ENCODE results near the gene ASCC1. TPM values are rescaled to one million over a fixed set of nuclear protein-coding genes. Genes with fewer than 3 reads are reported as not detected.
"Not testable (repeated sequence)": the region's sequence is repeated elsewhere in the genome, so short reads cannot be mapped to it uniquely, and the experiment has no call there.

The ASCC1 gene
- total and polyA plus RNA-seq, 2 experiments from 2014 or later, result 31.8 to 38.7 TPM

DNA sequence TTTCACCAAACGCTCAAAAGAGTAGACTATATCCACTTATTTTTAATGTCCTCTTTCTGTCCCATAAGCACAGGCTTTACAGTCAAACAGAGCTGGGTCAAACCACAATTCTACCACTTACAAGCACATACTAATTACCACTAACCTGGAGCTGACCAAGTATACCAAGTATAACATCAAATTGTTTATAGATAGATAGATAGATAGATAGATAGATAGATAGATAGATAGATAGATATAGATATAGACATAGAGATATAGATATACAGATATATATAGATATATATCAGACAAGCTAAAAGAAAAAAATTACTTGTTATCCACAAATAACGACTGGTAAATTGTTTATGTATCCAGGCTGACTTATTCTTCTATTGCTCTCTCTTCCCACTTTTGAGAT, 75.2 kb downstream of the ASCC1 start:
- Histone ChIP-seq H3K9me3 (ENCODE audit: low read depth) (no peaks in the 10 kb centered on the region), H3K79me2 (no peaks in the 10 kb centered on the region), H3K9me2 (replicated peaks; ENCODE audit: insufficient read depth) (no peaks in the 10 kb centered on the region), H3K27ac (no peak overlapping the region), H2AFZ (no peak overlapping the region), H4K20me1 (ENCODE audit: insufficient read depth, poor library complexity, severe bottlenecking) (no peaks in the 10 kb centered on the region), H3K27me3 (no peaks in the 10 kb centered on the region), H3K4me1 (ENCODE audit: insufficient read depth) (no peaks in the 10 kb centered on the region), H3K36me3 (replicated peaks; ENCODE audit: insufficient read depth, low read depth) (no peaks in the 10 kb centered on the region), H3K4me2 (no peak overlapping the region), H3K4me3 (no peak overlapping the region)
- WGBS (ENCODE audit: low lambda C conversion rate, missing lambda C conversion rate), result 97% methylated on average over 2 of the region's 2 CpGs
- no peak for DNase-seq (ENCODE audit: low spot score)
- TF ChIP-seq, protein P1, sequence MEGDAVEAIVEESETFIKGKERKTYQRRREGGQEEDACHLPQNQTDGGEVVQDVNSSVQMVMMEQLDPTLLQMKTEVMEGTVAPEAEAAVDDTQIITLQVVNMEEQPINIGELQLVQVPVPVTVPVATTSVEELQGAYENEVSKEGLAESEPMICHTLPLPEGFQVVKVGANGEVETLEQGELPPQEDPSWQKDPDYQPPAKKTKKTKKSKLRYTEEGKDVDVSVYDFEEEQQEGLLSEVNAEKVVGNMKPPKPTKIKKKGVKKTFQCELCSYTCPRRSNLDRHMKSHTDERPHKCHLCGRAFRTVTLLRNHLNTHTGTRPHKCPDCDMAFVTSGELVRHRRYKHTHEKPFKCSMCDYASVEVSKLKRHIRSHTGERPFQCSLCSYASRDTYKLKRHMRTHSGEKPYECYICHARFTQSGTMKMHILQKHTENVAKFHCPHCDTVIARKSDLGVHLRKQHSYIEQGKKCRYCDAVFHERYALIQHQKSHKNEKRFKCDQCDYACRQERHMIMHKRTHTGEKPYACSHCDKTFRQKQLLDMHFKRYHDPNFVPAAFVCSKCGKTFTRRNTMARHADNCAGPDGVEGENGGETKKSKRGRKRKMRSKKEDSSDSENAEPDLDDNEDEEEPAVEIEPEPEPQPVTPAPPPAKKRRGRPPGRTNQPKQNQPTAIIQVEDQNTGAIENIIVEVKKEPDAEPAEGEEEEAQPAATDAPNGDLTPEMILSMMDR (IDR thresholded peaks at IDR 0.05; ENCODE audit: poor library complexity), result no peak
- no peak for TF ChIP-seq EZH2 (IDR thresholded peaks at IDR 0.05; ENCODE audit: borderline replicate concordance)
- TF ChIP-seq EZH2phosphoT487 (IDR thresholded peaks at IDR 0.05; ENCODE audit: low read depth, severe bottlenecking, unreplicated experiment), result no peak

DNA sequence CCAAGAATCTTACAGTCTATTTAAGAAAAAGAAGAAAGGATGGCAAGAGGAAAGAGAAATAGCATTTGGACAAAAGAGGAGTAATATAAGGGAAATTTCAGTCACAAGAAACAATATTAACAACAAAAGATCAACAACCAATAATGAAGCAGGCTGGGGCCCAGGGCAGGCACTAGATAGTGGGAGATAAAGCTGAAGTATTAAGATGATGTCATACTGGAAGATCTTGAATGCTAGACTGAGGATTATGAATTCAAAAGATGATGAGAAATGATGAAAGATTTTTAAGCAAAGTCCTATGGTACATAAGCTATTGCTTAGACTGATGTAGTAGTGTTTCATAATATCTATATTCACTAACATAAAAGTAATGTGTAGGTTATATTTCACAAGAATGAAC, 75.9 kb downstream of the ASCC1 start:
- Histone ChIP-seq H3K4me2 (no peak overlapping the region), H3K27ac (no peak overlapping the region), H3K27me3 (no peaks in the 10 kb centered on the region), H3K4me3 (no peak overlapping the region), H3K4me1 (ENCODE audit: insufficient read depth) (no peaks in the 10 kb centered on the region), H3K9me2 (replicated peaks; ENCODE audit: insufficient read depth) (no peaks in the 10 kb centered on the region), H2AFZ (no peak overlapping the region), H4K20me1 (ENCODE audit: insufficient read depth, poor library complexity, severe bottlenecking) (no peaks in the 10 kb centered on the region), H3K9me3 (ENCODE audit: low read depth) (no peaks in the 10 kb centered on the region), H3K36me3 (replicated peaks; ENCODE audit: insufficient read depth, low read depth) (no peaks in the 10 kb centered on the region), H3K79me2 (no peaks in the 10 kb centered on the region)
- no peak for DNase-seq (ENCODE audit: low spot score)
- TF ChIP-seq, protein P1 (IDR thresholded peaks at IDR 0.05; ENCODE audit: poor library complexity), result no peak
- TF ChIP-seq EZH2 (IDR thresholded peaks at IDR 0.05; ENCODE audit: borderline replicate concordance), result no peak
- no peak for TF ChIP-seq EZH2phosphoT487 (IDR thresholded peaks at IDR 0.05; ENCODE audit: low read depth, severe bottlenecking, unreplicated experiment)

- 95% methylated on average over 7 of the region's 7 CpGs for WGBS (ENCODE audit: low lambda C conversion rate, missing lambda C conversion rate)
- Histone ChIP-seq H3K27me3 (no peaks in the 10 kb centered on the region), H3K36me3 (replicated peaks; ENCODE audit: insufficient read depth, low read depth) (no peaks in the 10 kb centered on the region), H2AFZ (no peak overlapping the region), H3K4me3 (no peak overlapping the region), H3K4me2 (no peak overlapping the region), H3K9me2 (replicated peaks; ENCODE audit: insufficient read depth) (no peaks in the 10 kb centered on the region), H3K79me2 (no peaks in the 10 kb centered on the region), H3K27ac (no peak overlapping the region), H3K4me1 (ENCODE audit: insufficient read depth) (no peaks in the 10 kb centered on the region), H4K20me1 (ENCODE audit: insufficient read depth, poor library complexity, severe bottlenecking) (no peaks in the 10 kb centered on the region), H3K9me3 (ENCODE audit: low read depth) (no peaks in the 10 kb centered on the region)
- no peak for DNase-seq (ENCODE audit: low spot score)
- TF ChIP-seq EZH2 (IDR thresholded peaks at IDR 0.05; ENCODE audit: borderline replicate concordance), result no peak
- TF ChIP-seq, protein P1 (IDR thresholded peaks at IDR 0.05; ENCODE audit: poor library complexity), result no peak
- no peak for TF ChIP-seq EZH2phosphoT487 (IDR thresholded peaks at IDR 0.05; ENCODE audit: low read depth, severe bottlenecking, unreplicated experiment)
Measured at GRCh38 chr10:72137583-72137982, 78.5 kb downstream of the ASCC1 start.

DNA sequence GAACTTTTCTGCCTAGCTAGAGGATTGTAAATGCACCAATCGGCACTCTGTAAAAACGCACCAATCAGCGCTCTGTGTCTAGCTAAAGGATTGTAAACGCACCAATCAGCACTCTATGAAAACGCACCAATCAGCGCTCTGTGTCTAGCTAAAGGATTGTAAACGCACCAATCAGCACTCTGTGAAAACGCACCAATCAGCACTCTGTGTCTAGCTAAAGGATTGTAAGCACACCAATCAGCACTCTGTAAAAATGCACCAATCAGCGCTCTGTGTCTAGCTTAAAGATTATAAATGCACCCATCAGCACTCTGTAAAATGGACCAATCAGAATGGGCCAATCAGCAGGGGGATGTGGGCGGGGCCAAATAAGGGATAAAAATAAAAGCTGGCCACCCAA, 79.9 kb downstream of the ASCC1 start:
- H2AFZ ChIP-seq; H3K4me2 ChIP-seq; H3K4me3 ChIP-seq; H3K27me3 ChIP-seq; H3K27ac ChIP-seq; H3K36me3 ChIP-seq (replicated peaks; ENCODE audit: insufficient read depth, low read depth); H3K79me2 ChIP-seq; H3K9me2 ChIP-seq (replicated peaks; ENCODE audit: insufficient read depth); DNase-seq (ENCODE audit: low spot score); H4K20me1 ChIP-seq (ENCODE audit: insufficient read depth, poor library complexity, severe bottlenecking); H3K4me1 ChIP-seq (ENCODE audit: insufficient read depth); H3K9me3 ChIP-seq (ENCODE audit: low read depth): not testable (repeated sequence)
- 91% methylated on average over 10 of the region's 10 CpGs for whole genome bisulfite sequencing (ENCODE audit: low lambda C conversion rate, missing lambda C conversion rate)
